GOT3 (cell line): ENCODE results near the gene SERPINI1.

Source experiments
- DNase-seq: peaks from one replicate; lab custom pipeline; 2025; ENCODE audit warnings: mixed read lengths; lab: John Stamatoyannopoulos, UW

SERPINI1 gene

DNA sequence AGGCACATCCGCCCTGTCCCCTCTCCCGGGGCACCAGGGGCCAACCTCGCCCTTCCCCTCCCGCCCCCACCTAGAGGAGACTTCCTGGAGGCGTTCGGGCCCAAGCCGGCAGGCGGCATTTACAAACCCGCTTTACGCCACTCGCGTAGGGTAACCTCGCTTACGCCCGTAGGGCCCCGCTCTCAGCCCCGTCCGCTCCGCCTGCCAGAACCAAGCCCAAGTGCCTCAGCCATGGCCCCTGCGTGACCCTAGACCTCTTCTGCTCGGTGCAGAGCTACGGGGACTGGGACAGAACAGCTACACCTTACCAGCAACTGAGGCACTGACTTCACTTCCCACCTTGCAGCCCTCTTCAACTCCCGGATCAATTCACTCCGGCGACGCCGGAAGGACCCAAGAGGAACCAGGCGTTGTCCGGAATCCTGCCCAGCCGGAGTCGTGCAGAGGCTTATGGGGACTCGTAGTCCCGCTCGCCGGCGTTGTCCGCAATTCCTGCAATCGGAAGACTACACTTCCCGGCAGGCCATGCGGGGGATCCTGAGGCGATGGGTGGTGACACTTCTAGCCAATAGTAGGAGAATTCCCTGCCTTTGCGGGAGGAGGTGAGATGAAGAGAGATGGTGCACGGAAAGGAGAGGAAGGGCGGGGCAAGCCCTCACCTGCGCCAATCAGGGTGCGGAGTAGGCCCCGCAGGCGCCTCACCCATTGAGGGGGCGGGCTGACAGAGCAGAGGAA, 856 bp upstream of the SERPINI1 start, which contains the start of gene PDCD10:
Gene PDCD10, minus strand, starts transcription at position 395 of the 735 bp plus-strand sequence. CDS start 14,735 bp downstream, outside the sequence.
- DNase-seq: peak; percentile 93

DNA sequence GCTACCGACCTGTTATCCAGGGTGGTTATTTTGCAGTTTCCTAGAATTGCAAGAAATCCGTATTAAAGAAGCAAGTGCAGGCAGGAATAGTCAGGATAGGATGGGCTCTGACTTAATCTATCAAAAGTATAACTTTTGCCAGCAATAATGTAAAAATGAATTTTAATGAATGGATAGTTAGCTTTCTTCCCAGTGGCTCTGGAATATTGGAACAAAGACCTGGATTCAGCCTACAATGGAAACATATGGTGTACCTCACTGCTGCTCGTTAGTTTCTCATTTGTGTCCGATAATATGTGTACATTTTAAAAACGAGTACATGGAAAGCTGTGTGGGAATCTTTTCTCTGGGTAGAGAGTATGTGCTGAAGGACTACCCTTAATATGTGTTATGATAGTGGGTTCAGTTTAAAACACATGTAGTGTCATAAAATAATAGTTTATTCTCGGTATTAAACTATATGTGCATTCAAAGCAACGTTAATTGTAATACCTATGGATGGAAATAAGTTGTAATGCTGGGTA, 805 bp downstream of the SERPINI1 start:
- no peak for DNase-seq

DNA sequence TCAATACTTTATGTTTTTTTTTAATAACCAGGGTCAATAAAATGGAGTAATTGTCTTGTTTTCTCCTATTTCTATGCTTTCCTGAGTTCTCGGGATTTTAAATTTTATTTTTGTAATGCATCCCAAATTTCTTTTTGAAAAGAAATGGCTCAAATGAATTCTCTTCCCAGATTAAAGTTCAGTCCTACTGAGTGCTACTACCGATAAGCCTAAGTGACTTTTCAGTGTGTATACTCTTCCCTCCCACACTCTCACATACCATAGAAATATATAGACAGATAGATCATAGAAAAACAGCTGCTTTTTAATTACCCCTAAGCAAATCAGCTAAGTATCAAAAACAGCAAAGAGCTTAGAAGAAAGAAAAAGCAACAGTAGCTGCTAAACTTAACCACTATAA, 1.5 kb downstream of the SERPINI1 start:
- no peak for DNase-seq

DNA sequence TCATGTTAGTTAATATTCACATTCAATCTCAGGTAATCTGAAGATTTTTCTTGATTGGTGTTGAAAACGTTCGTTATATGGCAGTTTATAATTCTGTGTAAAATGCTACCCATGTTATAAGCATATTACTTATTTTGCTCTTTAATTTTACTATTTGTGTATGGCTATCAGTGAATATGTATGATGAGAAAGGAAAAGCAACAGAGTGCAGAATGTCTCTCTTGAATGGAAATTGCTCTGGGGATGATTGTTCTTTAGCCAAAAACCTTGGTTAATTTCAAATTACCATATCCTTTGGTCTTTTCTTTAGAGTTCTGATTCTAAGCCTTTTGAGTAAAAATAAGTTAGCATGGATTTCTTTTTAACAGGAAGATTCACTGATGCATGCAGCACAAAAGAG, 2.5 kb downstream of the SERPINI1 start:
- DNase-seq: no peak

DNA sequence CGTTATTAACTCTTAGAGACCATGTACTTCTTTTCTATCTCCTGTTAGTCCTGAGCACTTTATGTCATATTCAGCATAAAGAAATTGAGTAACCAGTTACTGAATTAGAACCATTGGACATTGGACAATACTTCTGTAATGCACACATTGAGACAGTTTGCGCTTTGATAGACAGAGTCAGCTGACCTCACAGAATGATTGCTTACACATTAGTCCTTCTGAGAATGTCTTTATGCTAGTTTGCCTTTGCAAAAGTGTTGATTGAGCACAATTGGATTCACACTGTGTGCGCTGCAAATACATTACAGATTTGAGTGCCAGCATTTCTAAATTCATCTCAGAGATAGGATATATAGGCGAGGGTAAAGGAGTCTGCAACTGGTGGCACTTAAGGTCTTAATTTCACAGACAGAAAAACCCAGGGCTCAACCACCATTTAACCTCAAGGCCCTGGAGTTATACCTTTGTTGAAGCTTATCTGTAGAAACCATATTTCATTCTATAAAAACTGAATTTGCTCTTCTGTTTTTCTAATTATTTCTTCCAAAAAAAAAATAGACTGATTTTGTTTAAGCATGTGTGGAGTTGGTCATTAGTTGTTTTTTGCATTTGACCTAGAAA, 3.8 kb downstream of the SERPINI1 start:
- no peak for DNase-seq

DNA sequence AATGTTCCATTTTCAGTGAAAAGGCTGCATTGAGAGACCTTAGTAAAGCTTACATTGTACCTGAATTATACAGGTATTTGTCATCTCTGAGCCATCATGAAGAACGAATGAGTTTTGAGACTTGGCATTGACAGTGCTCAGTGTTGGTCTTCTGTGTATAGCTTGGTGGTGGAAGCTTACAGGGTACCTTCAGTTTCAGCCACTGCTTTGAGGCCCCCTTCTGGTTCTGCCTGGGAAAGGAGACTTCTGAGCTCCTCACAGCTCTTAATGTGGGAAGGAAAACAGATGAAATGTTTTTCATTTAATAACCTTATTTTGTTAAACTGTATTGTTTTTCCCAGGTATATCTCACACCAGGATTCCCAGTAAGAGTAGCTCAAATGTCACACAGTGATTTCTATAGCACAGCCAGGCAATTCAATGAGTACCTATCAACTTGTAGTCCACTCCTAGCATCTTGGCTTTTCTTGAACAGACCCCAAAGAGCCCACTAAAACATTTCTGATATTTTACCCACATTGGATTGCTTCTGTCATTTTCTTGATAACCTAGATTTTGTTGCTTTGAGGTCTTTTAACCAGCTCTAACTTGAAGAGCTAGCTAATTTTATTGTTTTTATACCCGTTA, 5.6 kb downstream of the SERPINI1 start:
- no peak for DNase-seq

DNA sequence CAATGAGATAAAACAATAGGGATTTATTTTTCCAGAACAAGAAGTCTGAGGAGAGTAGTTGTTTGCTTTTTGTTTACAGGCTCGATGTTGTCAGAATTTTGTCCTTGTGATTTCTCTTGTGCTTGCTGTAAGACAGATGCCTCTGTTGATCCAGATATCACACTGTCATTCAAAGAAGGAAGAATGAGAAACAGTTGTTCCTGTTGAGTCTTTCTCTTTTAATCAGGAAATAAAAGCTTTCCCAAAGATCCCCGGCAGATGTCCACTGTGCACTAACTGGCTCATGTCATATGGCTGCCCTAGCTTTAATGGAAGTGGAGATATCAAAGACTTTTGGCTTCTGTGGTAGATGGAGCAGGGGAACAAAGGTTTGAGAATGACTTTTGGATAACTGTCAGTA, 6.8 kb downstream of the SERPINI1 start:
- no peak for DNase-seq

DNA sequence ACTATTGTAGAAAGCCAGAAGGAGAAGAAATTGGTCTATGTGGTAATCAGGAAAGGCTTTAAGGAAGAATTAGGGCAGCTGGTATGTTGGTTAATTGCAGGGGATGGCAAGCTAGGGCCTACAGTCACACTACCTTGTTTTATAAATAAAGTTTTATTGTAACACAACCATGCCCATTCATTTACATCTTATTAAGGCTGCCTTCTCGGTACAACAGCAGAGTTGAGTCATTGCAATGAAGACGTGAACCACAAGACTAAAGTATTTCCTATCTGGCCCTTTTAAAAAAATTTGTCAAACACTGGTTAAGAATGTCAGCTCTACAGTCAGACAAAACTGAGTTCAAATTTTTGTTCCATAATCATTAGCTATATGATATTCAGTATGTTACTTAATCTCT, 8.3 kb downstream of the SERPINI1 start:
- DNase-seq: no peak

DNA sequence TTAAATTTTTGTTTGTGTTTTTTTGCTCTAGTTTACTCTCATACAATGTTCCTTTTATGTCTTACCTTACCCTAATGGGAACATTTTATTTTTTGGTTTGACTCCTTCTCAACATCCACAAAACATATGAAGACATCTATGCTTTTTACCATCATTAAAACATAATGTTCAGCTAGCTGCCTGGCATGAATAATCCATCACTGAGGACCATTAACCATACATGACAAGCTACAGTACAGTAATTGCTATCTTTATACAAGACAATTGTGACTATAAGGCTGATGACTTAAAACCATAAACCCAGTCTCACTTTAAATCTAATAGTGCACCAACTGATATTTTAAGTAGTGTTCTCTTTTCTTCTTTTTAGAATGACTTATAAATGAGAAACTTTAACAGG, 13.7 kb downstream of the SERPINI1 start:
- DNase-seq: no peak

DNA sequence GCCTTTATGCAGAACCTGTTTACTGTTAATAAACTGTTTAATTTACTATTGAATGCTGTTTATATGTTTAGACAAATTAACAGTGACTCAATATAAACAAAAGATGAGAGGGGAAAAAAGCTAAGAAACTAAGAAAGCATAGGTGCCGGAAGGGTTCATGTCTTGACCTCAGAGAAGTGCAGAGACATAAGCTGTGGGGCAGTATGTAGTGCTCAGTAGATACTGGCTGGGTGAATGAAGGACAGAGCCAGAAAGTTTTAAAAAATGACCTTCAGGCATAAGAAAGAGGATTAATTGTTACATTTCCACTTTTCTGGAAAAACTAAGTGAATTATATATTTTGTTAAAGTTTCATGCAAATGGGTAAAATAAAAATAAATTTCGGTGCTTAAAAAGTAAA, 14.2 kb downstream of the SERPINI1 start:
- DNase-seq: no peak

DNA sequence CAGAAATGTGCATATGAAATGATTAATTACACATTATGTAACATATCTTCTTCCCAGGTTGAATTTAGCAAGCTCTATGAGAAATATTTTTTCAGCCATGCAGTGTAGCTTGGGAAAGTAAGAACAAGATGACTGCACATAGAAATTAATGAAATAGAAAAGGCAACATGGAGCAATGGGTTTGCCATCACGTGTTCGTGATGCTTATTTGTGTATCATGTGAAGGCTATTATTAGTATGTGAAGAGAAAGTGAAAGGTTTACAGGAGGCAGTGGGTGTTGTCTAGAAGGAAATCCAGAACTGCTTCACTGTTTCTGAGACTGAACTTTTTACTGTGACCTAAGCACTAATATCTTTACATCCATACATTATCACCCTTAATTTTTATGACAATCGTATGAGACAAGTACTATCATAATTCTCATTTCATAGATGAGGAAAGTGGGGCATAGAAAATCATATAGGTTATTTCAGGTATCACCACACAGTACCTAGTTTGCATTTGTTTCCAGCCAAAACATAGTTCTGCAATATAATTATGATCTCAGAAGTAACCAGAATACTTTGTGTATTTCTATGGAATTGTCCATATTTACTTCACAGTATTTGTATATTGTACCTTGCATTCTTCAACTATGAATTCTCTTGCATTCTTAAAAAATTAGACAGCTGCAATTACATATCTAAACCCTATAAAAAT, 14.9 kb downstream of the SERPINI1 start:
- no peak for DNase-seq

DNA sequence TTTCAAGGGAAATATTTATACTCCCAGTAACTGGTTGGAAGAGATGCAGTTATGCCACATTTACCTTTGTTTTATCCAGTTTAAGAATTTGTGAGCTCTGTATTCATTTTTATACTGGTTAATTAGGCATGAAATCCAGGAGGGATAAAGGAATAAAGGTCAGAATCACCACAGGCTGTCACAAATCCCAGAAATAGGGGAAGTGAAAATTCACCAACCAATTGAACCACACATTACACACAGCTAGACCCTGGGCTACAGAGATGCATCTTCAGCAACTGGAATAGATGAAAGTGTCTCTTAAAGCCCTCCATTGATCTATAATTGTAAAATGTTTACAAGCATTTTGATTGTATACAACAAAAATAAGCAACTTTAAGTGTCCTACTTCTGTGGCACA, 18.5 kb downstream of the SERPINI1 start:
- DNase-seq: no peak

DNA sequence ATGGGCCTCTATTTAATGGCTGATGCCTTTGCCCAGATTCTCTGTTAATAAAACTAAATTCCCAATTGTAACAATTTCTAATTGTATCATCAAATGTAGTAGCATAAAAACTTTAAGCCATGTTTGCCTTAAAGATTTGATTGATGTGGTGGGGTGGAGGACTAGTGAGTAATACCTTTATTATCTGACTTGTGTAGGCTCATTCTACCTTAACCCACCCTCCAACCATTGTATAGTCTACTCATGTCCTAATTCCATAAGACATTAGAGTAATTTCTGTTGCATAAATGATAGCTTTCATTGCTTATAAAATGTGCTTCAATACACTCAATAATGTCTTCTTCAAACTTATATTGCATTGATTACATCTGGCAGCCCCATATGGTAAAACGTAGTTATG, 25.8 kb downstream of the SERPINI1 start:
- DNase-seq: no peak

DNA sequence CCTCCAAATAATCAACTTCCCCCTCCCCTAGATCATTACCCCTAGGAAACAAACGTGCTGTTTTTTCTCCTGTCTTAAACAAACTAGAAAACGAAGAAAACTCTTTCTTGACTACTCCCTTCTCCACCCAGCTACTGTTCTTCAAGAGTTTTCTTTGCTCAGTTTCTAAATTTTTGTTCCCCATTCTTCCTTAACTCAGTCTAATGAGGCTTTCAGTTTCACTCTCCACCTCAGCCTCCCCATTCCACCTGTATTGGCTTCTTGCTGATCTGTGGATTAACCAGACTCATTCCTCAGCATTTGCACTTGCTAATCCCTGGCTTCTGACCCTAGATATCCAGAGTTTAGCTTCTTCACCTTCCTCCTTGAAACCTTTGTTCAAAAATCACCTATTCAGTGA, 26.8 kb downstream of the SERPINI1 start:
- DNase-seq: no peak

DNA sequence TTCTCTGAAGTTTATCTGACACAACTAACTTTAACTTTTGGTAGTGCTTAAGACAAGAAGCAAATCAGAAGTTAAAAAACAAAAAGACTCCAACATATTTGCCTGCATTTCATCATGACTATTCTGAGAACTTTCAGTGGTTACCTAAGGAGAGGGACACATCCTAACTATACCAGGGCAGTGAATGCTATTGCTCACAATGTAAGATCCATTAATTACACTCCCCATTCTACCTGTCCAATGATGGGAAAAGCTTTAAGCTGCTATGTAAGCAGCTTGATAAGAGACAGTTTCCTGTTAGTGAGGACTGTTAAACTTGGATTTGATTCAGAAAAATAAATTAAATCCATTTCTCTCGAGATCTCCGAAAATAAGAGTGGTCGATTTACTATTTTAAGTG, 37.5 kb downstream of the SERPINI1 start:
- DNase-seq: no peak

DNA sequence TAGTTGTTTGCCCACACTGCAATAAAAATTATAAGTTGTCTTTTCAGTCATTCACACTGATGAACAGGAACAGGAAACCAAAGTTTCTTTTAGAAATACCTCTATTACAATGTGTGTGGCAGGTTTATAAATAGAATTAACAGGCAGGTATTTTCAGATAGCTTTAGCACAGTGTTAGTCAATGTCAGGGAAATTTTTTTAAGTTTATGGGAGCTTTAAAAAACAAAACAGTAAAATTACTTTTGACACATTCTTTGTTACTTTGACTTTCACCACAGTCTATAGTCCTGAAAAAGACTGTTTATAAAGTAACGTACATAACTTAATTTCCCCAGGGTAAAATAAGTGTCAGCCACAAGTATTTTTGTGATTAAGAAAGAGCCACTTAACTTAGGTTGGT, 38.1 kb downstream of the SERPINI1 start:
- DNase-seq: no peak

DNA sequence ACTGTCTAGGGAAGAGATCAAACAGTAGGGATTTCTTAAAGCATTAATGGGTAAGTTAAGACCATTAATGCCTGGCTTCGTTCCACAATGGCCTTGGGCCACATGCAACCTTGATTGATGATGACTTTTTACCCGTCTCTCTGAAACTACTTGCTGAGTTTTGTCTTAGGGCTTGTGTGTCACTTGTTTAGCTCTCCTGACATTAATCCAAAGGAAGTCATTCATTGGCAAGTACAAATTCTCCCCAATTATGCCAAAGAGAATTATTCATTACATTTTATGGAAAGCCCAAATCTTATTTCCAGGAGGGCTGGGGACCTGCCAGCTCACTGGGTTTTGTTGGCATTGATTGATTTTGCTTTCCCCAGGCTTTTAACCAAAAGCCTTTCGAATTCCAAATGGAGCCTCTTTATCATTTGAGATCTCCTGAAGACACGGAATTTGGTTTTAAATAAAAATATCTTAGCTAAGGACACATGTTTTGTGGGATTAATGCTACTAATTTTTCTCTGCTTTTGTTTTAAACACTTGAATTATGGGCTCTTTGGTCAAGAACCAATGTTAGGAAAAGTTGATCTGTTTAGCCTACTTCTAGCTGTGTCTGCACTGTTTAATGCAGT, 40.7 kb downstream of the SERPINI1 start:
- DNase-seq: no peak

DNA sequence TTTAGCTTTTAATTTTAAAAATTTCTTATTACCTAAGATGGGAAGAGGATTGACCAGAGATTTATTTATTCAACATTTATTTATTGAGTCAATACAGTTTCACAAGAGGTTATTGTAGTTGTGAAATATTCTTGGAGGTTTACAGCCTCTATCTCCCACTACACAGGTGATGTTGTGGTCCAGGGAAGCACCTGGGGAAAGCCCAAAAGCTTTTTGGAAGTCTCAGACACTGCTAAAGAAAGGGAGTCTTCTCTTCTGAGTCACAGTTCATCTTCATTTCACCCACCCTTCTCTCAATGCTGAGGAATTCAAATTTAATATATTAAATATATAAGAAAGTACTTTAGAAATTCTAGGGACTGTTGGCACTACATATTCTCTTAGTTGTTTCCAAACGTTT, 41.8 kb downstream of the SERPINI1 start:
- no peak for DNase-seq

DNA sequence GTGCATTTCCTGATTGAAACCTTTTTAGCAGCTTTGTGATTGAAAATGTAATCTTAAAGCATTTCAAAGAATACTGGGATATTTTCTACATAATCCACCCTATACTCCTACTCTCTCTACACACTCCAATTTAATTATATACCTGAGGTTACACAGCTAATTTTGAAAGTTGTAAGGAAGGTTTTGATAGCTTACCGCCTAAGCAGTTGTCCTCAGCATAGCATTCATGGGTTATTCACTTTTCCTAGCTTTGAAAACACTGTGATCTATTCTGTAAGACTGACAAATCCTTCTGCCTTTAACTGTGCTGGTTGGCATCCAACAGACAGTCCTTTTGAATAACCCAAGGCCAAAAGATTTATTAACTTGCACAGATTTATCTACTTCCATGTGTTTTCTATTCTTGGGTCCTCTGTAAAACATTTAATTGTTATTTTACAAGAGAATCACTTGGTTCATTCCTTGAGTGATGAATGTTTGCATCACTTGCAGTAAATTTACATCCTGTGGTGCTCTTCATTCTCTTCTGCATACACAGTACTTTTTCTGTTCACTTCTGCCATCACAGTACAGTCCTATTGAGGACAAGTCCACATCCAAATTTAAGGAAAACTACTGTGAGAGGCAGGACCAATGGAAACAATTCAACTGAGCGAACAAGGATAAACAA, 44.8 kb downstream of the SERPINI1 start:
- DNase-seq: no peak

DNA sequence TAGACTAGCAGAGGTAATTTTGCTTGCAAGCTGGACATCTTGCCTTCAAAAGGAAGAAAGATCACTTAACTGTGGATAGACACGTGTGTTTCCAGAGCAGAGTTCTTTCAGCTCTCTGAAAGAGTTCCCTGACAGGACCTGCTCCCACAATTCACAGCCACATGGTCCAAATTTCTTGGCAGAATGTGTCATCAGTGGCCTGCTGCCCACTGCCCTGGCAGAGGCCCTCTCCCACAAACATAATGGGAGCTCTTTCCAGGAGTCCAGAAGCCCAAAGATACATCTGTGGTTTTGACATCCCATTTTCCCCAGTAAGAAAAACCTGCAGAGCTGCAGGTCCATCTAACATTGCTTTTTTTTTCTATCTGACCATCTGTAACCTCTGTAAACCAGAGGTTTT, 48.3 kb downstream of the SERPINI1 start:
- DNase-seq: no peak

DNA sequence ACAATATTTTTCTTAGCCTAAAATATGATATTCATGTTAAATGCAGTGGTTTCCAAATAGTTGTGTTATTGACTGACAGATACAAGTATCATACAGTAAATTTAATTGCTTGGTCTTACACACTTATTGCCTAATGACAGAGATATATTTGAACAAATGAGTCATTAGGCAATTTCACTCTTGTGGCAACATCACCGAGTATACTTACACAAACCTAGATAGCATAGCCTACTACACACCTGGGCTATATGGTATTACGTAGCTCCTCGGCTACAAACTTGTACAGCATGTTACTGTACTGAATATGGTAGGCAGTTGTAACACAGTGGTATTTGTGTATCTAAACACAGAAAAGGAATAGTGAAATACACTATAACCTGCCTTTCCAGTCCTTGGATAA, 50.3 kb downstream of the SERPINI1 start:
- DNase-seq: no peak

DNA sequence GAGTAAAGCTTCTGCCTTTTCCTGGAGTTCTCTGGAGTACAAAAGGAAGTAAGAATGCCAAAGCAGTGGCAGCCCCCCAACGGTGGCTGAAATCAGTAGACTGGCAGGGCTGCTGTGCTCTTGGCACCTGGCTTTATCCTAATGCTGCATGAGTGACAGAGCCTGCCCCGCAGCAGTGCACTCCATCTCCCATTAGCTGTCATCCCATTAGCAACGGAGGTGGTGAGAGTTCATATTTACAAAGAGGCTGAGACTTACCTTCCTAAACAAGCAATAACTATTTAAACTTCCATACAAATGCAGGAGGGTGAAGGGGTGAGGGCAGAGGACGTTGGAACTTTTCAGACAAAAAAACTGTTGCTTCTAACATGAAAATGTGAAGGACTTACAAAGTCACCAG, 51.9 kb downstream of the SERPINI1 start:
- DNase-seq: no peak
